Astrocyte of the spinal cord (primary cell): ENCODE measurements around the gene ACTN2.

ENCODE experiments used
- DNase-seq: peaks from one replicate; pipeline ENCODE4 v3.0.0; 2011; ENCODE audit warnings: low read depth, low spot score
- H3K4me3 ChIP-seq: 2 replicates; pipeline ENCODE4 v1.5.1; 2011; ENCODE audit warnings: low read depth, mild to moderate bottlenecking, low read length, moderate library complexity
- CTCF ChIP-seq: IDR thresholded peaks from 2 replicates; pipeline ENCODE4 v1.5.1; 2012; ENCODE audit warnings: low read depth, mild to moderate bottlenecking, low read length, inconsistent platforms
- in situ Hi-C: cut with HindIII; loops from 2 replicates; pipeline ENCODE4 v1.10.0; 2017; ENCODE audit warnings: low sequenced_read_pairs

ACTN2 gene

GRCh38 chr1:236786453-236786852 lies 100.2 kb downstream of the ACTN2 start:
- no peak for DNase-seq
- no peak overlapping the region for H3K4me3 ChIP-seq
- in situ Hi-C loops, result no loop called here
- TF ChIP-seq CTCF, result no peak

- in situ Hi-C loops, result no loop called here
These were observed 108.3 kb downstream of the ACTN2 start for GRCh38 chr1:236794585-236795034.

GRCh38 chr1:236795035-236795756 lies 108.9 kb downstream of the ACTN2 start, which contains the start of gene MTR:
MTR (plus strand) TSS chr1:236795292; CDS start chr1:236795704, 412 bp downstream.
- TF ChIP-seq CTCF, result no peak
- DNase-seq, result peak; percentile 98
- peak within 1 kb of the TSS; percentile 88 for H3K4me3 ChIP-seq
- in situ Hi-C loops, result no loop called here

More at GRCh38 chr1:236794585-236795034, 108.3 kb downstream of the ACTN2 start:
- H3K4me3 ChIP-seq, result peak overlapping the region; percentile 88
- no peak for DNase-seq
- no peak for TF ChIP-seq CTCF

- in situ Hi-C loops, result no loop called here
- TF ChIP-seq CTCF, result no peak
- DNase-seq, result peak; percentile 51
- H3K4me3 ChIP-seq, result peak overlapping the region; percentile 88
These were observed 109.7 kb downstream of the ACTN2 start for GRCh38 chr1:236795757-236796667.

- no peak for DNase-seq
- TF ChIP-seq CTCF, result no peak
- H3K4me3 ChIP-seq, result no peak overlapping the region
- in situ Hi-C loops, result no loop called here
These were observed 112.7 kb downstream of the ACTN2 start for GRCh38 chr1:236799001-236799400.

- in situ Hi-C loops, result no loop called here
- no peak overlapping the region for H3K4me3 ChIP-seq
- TF ChIP-seq CTCF, result no peak
- DNase-seq, result no peak
These were observed 113.8 kb downstream of the ACTN2 start for GRCh38 chr1:236800002-236800620.
